ENCODE measurements around the gene FOXJ3.

DNA sequence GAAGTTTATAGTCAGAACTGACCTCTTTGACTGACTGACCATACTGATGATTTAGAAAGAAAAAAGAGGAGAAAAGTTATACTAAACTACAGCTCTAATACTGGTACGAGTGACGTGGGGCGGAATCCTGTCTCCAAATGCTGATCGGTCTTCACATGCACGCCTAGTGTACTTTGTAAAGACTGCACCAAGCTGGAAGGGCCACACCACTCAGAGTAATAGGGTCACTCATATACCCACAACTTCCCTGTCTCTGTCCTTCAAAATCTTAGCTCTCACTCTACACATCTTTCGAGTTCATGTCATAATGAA, 151.1 kb downstream of the FOXJ3 start:
- no peak for TF ChIP-seq POLR2A (IDR thresholded peaks at IDR 0.05)
- TF ChIP-seq, protein P1, sequence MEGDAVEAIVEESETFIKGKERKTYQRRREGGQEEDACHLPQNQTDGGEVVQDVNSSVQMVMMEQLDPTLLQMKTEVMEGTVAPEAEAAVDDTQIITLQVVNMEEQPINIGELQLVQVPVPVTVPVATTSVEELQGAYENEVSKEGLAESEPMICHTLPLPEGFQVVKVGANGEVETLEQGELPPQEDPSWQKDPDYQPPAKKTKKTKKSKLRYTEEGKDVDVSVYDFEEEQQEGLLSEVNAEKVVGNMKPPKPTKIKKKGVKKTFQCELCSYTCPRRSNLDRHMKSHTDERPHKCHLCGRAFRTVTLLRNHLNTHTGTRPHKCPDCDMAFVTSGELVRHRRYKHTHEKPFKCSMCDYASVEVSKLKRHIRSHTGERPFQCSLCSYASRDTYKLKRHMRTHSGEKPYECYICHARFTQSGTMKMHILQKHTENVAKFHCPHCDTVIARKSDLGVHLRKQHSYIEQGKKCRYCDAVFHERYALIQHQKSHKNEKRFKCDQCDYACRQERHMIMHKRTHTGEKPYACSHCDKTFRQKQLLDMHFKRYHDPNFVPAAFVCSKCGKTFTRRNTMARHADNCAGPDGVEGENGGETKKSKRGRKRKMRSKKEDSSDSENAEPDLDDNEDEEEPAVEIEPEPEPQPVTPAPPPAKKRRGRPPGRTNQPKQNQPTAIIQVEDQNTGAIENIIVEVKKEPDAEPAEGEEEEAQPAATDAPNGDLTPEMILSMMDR (IDR thresholded peaks at IDR 0.05 in 4 of 5, conservative IDR thresholded peaks at IDR 0.05 in 1 of 5): no peak
